Liver (tissue), 3 donors: ENCODE measurements around the gene B3GNT3.

Experiments
- CTCF ChIP-seq: fragments of 150-350 bp; IDR thresholded peaks from 2 replicates; pipeline ENCODE4 v1.5.1; 2017; ENCODE audit warnings: improper control_type of control experiment, low read depth, low read length; ENCODE audit not compliant: missing input control
- EGR1 ChIP-seq, 2 donors: IDR thresholded peaks; 2 replicates each; pipeline ENCODE4 v1.6.1; 2016 to 2018; ENCODE audit warnings: antibody characterized with exemption in 2 of 2, low read depth in 2 of 2
- FOXA1 ChIP-seq: IDR thresholded peaks from 2 replicates; pipeline ENCODE4 v1.6.1; 2016; ENCODE audit warnings: antibody characterized with exemption
- HNF4A ChIP-seq, 2 donors: conservative IDR thresholded peaks; 2 replicates each; pipeline ENCODE4 v1.6.1; 2016; ENCODE audit warnings: antibody characterized with exemption in 2 of 2, mild to moderate bottlenecking in 2 of 2
- JUND ChIP-seq, 2 donors: IDR thresholded peaks; 2 replicates each; pipeline ENCODE4 v1.6.1; 2016; ENCODE audit warnings: antibody characterized with exemption in 2 of 2
- MAX ChIP-seq: IDR thresholded peaks from 2 replicates; pipeline ENCODE4 v1.6.1; 2016; ENCODE audit warnings: antibody characterized with exemption
- RAD21 ChIP-seq, 2 donors: IDR thresholded peaks; 2 replicates each; pipeline ENCODE4 v1.6.1; 2016; ENCODE audit warnings: antibody characterized with exemption in 2 of 2, mild to moderate bottlenecking in 2 of 2
- SP1 ChIP-seq: IDR thresholded peaks from 2 replicates; pipeline ENCODE4 v1.6.1; 2018; ENCODE audit warnings: antibody characterized with exemption, mild to moderate bottlenecking
- YY1 ChIP-seq: IDR thresholded peaks from 2 replicates; pipeline ENCODE4 v1.6.1; 2016; ENCODE audit warnings: antibody characterized with exemption, mild to moderate bottlenecking
- TF ChIP-seq, protein P1 (sequence below): IDR thresholded peaks from 2 replicates; pipeline ENCODE4 v1.6.1; 2016; ENCODE audit warnings: antibody characterized with exemption, mild to moderate bottlenecking
- donor health status: healthy.
- donor health status: healthy.

GRCh38 chr19:17854061-17854460 lies 59.1 kb downstream of the B3GNT3 start:
- no peak for TF ChIP-seq YY1
- TF ChIP-seq CTCF = no peak
- no peak for TF ChIP-seq EGR1 (IDR thresholded peaks at IDR 0.05; ENCODE audit: low read depth in 2 of 2)
- TF ChIP-seq, protein P1, sequence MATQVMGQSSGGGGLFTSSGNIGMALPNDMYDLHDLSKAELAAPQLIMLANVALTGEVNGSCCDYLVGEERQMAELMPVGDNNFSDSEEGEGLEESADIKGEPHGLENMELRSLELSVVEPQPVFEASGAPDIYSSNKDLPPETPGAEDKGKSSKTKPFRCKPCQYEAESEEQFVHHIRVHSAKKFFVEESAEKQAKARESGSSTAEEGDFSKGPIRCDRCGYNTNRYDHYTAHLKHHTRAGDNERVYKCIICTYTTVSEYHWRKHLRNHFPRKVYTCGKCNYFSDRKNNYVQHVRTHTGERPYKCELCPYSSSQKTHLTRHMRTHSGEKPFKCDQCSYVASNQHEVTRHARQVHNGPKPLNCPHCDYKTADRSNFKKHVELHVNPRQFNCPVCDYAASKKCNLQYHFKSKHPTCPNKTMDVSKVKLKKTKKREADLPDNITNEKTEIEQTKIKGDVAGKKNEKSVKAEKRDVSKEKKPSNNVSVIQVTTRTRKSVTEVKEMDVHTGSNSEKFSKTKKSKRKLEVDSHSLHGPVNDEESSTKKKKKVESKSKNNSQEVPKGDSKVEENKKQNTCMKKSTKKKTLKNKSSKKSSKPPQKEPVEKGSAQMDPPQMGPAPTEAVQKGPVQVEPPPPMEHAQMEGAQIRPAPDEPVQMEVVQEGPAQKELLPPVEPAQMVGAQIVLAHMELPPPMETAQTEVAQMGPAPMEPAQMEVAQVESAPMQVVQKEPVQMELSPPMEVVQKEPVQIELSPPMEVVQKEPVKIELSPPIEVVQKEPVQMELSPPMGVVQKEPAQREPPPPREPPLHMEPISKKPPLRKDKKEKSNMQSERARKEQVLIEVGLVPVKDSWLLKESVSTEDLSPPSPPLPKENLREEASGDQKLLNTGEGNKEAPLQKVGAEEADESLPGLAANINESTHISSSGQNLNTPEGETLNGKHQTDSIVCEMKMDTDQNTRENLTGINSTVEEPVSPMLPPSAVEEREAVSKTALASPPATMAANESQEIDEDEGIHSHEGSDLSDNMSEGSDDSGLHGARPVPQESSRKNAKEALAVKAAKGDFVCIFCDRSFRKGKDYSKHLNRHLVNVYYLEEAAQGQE = no peak
- TF ChIP-seq HNF4A (conservative IDR thresholded peaks at IDR 0.05) = no peak
- no peak for TF ChIP-seq RAD21 (IDR thresholded peaks at IDR 0.05)
- no peak for TF ChIP-seq SP1
- no peak for TF ChIP-seq MAX
- no peak for TF ChIP-seq FOXA1
- TF ChIP-seq JUND (IDR thresholded peaks at IDR 0.05) = no peak
